HG03565 (cell line): ENCODE results near the gene GSK3B.

Experiments used
- ATAC-seq: cut with Tn5 transposase; IDR thresholded peaks from one replicate; pipeline ENCODE4 v1.9.1; 2021; ENCODE audit warnings: mild to moderate bottlenecking, moderate library complexity; ENCODE audit not compliant: unreplicated experiment

Gene GSK3B

DNA sequence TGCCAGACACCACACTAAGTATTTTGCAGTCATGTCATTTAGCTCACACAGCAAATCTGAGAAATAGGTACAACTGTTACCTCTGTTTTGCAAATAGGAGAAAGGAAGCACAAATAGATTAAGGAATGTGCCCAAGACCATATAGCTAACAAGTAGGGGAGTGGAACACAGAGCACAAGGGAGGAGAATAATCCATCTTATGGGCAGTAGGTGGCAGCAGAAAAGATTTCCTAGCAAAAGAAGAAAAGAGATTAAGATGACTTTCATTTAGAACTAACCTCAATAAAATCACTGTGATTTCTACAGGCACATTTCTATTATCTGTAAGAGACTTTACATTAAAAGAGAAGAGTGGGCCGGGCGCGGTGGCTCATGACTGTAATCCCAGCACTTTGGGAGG, 263.2 kb downstream of the GSK3B start:
- ATAC-seq, result no peak

DNA sequence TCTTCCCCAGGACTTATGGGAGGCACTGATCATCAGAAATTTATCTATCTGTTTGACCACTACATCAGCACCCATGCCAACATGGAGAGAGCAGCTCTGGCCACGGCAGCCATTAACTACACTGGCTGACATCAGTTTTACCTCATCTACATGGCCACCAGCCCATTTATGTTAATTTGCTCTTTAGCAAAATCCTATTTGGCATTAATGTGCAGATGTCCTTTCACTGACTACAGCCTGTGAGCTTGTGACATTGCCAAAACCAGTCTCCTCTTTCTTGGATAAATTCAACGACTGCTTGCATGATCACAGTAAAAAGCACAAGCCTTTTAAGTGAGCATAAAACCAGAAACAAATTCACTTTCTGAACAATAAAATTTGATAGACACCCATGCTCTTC, 264.8 kb downstream of the GSK3B start:
- ATAC-seq, result no peak

- ATAC-seq, result no peak
These were observed 267.3 kb downstream of the GSK3B start for GRCh38 chr3:119826711-119827608.

DNA sequence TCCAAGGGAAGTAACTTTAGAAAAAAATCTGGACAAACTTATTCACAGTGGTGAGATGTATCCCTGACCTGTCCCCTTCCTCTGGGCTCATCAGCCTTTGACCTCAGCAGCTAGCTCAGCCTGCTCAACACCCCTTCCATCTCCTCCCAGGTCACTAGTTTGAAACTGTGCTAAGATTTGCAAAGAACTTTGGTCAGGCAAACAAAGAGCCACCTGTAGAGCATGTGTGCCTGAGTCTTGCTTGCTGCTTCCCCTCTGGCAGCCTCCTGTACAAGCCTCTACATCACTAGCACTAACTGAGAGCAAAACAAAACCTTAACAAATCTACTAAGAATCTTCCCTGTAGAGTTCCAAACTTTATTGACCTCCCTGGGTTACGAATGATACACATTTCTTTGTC, 268.4 kb downstream of the GSK3B start:
- ATAC-seq, result no peak

DNA sequence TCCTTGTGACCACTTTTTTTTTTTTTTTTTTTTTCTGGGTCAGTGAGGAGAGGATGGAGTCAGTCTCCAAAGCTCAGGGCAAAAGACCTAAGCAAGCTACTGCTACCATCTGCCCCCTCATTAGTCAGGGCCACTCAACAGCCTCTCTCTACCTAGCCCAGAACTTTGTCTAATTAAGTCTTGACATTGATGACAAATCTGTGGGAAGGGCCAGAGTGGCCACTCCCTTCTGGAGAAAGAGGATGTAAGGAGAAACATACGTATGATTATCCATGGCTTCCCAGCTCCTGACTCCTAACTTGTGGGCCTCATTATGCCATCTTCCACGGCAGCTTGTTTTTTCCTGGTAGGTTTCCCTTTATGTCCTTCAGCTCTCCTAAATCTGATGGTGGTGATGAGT, 274.4 kb downstream of the GSK3B start:
- ATAC-seq, result no peak

DNA sequence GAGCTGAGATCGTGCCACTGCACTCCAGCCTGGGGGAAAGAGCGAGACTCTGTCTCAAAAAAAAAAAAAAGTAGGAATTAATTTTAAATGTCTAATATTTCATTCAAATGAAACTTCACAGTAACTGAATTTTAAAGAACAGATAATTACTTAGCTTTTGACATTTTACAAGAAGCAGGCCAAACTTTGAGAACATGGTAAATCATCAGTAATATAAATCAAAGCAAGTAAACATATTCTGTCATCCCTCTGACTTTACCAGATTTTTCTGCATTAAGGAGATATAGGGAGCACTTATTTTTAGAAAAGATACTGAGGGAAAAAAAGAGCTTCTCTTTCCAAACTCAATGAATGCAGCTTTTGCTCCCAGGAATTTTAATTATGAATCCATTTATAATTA, 275.3 kb downstream of the GSK3B start:
- no peak for ATAC-seq

DNA sequence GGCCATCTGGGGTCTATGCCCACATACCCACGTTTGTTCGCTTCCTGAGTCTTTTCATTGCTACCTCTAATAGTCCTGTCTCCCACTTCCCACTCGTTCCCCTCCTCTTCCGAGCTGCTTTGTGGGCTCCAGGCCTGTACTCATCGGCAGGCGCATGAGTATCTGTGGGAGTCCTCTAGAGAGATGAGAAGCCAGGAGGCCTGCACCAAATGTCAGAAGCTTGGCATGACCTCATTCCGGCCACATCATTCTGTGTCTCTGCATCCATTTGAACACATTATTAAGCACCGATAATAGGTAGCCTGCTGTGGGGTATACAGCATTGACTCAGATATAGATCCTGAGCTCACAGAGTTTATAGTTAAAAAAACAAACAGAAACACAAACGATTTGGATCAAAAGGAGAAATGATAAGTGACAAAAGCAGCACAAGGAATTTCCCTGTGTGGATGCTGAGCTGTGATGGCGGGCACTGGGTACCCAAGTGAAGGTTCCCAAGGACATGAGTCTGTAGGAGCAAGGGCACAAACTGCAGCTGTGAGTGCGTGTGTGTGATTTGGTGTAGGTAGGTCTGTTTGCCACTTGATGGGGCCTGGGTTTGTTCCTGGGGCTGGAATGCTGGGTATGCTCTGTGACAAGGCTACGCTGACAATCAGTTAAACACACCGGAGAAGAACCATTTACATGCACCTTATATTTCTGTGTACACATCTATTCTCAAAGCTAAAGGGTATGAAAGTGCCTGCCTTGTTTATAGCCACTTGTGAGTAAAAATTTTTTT, 276.5 kb downstream of the GSK3B start:
- no peak for ATAC-seq

DNA sequence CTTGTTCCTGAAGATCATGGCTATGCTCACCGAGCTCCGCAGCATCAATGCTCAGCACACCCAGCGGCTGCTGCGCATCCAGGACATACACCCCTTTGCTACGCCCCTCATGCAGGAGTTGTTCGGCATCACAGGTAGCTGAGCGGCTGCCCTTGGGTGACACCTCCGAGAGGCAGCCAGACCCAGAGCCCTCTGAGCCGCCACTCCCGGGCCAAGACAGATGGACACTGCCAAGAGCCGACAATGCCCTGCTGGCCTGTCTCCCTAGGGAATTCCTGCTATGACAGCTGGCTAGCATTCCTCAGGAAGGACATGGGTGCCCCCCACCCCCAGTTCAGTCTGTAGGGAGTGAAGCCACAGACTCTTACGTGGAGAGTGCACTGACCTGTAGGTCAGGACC, 277.2 kb downstream of the GSK3B start:
- ATAC-seq, result no peak

DNA sequence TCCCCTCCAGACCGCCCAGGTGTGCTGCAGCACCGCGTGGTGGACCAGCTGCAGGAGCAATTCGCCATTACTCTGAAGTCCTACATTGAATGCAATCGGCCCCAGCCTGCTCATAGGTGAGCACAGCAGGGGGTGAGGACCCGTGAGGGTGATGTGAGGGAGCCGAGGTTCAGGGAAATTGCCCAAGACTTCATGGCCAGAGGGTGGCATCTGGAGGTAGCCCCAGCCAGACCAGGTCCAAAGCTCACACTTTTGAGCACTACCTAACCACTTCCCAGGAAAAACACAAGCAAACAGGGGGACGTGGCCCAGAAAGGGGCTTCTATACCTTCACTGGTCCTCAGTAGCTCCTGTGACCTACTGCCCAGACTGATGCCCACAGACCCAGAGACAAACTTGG, 278.5 kb downstream of the GSK3B start:
- ATAC-seq, result no peak

GRCh38 chr3:119812491-119813058, 281.7 kb downstream of the GSK3B start:
- ATAC-seq, result no peak

DNA sequence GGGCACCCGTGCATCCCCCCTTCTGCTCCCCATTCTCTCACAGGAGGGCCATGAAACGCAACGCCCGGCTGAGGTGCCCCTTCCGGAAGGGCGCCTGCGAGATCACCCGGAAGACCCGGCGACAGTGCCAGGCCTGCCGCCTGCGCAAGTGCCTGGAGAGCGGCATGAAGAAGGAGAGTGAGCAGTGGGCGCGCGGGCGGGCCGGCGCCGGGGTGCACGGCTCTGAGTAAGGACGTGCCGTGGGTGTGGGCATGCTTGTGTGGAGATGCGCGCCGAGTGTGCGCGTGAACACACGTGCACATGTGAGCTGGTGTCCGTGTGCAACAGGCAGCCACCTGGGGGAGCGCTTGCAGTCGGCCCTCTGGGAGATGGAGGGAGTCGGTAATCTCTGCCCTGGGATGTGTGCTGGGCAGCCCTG, 284.2 kb downstream of the GSK3B start:
- ATAC-seq, result peak; percentile 86

DNA sequence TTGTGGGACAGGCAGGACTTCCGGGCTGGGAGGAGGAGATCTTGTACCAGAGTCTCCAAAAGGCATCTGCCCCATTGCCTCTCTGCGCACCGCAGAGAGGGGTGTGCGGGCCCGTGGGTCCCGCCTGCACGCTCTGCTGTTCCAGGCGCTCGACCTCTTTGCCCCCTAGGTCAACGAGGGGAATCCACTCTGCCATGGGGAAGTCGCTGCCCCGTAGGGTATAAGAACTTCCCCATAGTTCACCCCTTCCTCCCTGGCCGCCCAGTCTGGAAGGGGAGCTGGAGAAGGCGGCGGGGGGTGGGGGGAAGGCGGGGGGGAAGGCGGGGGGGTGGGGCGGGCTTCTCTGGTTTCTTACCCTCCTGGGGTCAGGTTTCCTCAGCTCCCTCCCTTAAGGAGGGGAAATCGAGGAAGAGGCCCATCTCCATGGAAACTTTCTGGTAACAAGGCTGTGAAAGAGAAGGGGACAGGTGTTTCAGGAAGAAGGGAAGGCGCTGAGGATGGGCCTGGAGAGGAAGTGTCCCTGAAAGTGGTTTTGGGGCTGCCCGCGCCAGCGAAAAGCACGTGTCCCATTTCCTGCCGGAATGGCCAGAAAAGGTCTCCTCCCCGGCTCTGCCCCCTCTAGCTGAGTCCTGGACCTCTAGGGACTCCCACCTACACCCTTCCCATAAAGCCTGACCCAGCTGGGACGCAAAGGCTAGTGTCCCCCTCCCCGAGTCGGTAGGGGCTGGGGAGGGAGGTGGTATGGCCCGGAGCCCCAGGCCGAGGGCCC, 284.8 kb downstream of the GSK3B start:
- ATAC-seq, result peak; percentile 24

- ATAC-seq, result no peak
These were observed 285.4 kb downstream of the GSK3B start for GRCh38 chr3:119808843-119809242.

- no peak for ATAC-seq
These were observed 286.0 kb downstream of the GSK3B start for GRCh38 chr3:119808244-119808643.

DNA sequence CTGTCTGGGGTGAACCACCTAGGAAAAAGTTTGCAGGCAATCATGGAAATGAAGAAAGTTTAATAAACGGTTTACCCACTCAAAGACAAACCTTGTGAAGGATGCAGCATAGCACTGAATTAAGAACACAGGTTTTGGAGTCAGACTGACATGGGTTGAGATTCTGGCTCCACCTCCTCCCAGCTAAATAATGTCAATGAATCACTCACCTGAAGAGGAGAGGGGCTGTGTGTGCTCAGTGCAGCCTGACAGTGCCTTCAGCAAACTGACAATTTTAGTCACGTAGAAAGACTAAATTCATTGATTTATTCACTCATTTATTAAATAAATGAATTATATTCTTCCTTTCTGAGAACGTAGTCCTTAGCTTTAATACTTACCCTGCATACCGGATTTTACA, 293.4 kb downstream of the GSK3B start:
- no peak for ATAC-seq

DNA sequence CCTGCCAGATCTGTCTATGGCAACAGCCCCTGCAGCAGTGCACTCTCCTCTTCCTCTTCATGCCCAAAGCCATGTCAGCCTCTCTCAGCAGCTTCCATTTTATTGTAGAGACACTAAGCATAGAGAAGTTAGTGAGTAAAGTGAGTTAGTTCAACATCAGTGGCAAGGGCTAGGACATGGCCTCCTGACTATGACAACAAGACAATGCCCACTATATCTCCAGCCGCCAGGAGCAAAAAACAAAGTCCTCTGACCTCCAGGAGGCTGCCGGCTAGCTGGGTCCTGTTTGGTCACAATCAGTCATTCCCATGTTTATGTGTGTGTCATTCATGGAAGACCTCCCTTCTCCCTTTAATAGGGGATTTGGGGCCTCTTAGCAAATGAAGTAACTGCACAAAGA, 297.5 kb downstream of the GSK3B start:
- no peak for ATAC-seq

DNA sequence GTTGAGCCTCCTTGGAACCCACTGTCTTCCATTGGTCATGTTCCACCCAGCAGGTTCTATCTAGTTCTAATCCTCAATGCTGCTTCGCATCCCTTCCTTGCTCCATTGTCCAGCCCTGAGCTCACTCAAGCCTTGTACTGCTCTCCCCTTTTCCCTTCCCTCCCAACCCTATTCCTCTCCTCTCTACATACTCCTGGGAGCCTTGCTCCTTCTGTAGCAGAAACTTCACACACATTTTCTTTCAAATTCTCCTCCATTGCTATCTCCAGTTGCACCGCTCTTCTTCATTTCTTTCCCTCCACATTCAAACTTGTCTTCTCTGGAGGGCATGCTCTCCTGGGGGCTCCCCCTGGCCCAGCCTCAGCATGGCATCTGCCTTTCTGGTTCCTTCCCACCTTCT, 297.9 kb downstream of the GSK3B start:
- ATAC-seq, result no peak

DNA sequence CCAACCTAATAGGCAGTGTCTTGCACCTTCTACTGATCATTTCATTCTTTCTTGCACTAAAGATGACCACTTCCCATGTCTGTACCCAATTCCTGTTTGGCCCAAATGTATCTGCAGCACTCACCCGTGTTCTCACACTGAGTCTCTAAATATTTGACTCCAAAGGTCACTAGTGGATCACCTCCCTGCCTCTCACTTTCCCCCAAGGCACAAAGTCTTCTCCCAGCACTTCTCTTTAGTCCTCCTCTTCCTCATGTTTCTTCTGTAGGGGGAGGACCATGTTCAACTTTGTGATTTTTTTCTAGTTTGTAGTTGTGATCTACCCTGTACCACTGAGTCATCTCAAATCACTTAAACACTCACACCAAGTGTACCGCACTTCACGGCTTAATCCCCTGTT, 298.4 kb downstream of the GSK3B start:
- no peak for ATAC-seq

GRCh38 chr3:119794971-119795612, 299.2 kb downstream of the GSK3B start:
- ATAC-seq, result no peak

DNA sequence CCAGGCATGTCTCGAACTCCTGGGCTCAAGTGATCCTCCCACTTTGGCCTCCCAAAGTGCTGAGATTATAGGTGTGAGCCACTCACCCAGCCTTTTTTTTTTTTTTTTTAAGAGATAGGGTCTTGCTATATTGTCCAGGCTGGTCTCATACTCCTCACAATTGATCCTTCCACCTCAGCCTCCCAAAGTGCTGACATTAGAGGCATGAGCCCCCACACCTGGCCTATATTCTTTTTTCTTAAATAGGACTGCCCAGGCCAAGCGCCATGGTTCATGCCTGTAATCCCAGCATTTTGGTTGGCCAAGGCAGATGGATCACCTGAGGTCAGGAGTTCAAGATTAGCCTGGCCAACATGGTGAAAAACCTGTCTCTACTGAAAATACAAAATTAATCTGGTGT, 299.8 kb downstream of the GSK3B start:
- no peak for ATAC-seq

DNA sequence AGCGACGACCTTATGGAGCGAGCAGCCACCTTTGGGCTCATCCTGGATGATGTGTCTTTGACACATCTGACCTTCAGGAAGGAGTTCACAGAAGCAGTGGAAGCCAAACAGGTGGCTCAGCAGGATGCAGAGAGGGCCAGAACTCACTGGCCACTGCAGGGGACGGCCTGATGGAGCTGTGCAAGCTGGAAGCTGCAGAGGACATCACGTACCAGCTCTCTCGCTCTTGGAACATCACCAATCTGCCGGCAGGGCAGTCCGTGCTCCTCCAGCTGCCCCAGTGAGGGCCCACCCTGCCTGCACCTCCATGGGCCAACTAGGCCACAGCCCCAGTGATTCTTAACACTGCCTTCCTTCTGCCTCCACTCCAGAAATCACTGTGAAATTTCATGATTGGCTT, 302.0 kb downstream of the GSK3B start:
- ATAC-seq, result no peak
